Epithelial cell of proximal tubule (primary cell): ENCODE results near the gene TNFRSF18. TPM values are rescaled to one million over a fixed set of nuclear protein-coding genes. Genes with fewer than 3 reads are reported as not detected.

Source experiments
- DNase-seq: peaks from one replicate; pipeline ENCODE4 v3.0.0-alpha.2; 2011; ENCODE audit warnings: low read depth
- H3K4me3 ChIP-seq: 2 replicates; pipeline ENCODE4 v1.5.1; 2011; ENCODE audit warnings: low read depth, mild to moderate bottlenecking, low read length
- total RNA-seq: library from RNA; depleted of rRNA; stranded (reverse); fragments of >200 nt; gene quantifications from 2 replicates; pipeline ENCODE4 v1.2.3, GENCODE V29; 2015
- TF ChIP-seq, protein P1 (sequence below): conservative IDR thresholded peaks from 2 replicates; pipeline ENCODE4 v1.5.1; 2012; ENCODE audit warnings: low read depth, mild to moderate bottlenecking, low read length

The TNFRSF18 gene
- total RNA-seq, 1 donor from 2014 or later = 3.1 TPM

DNA sequence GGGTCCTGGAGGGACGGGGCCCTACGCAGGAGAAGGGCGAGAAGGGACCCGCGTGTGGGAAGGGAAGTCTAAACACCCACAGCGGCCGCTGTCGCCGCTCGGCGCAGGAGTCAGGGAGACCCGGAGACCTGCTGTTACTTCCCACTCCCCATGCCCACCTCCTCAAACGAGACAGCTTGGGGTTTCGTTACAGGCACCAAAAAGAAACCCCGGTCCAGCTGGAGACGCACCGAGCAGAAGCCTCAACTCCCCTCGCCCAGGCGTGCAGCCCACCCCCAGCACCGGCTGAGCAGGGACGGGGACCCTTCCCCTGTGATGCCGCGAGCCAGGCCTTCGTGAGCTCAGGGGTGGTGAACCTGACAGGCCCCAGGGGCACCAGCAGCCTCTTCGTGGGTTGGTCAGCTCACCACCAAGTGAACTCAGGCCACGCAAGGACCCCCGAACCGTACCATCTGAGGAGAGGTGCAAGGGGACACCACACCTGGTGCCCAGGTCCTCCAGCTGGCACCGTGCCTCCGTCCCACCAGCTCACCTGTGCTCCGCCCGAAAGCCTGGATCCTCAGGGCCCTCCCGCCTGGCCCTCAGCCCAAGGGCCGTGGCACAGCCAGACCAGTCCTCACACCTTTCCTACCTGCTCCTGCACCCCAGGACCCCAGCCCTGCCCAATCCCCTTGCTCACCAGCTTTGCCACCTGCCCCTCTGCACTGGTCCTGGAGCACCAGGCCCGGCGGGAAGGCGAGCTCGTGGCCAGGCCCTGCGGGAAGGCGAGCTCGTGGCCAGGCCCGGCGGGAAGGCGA is 20.4 kb upstream of the TNFRSF18 start:
- TF ChIP-seq, protein P1, sequence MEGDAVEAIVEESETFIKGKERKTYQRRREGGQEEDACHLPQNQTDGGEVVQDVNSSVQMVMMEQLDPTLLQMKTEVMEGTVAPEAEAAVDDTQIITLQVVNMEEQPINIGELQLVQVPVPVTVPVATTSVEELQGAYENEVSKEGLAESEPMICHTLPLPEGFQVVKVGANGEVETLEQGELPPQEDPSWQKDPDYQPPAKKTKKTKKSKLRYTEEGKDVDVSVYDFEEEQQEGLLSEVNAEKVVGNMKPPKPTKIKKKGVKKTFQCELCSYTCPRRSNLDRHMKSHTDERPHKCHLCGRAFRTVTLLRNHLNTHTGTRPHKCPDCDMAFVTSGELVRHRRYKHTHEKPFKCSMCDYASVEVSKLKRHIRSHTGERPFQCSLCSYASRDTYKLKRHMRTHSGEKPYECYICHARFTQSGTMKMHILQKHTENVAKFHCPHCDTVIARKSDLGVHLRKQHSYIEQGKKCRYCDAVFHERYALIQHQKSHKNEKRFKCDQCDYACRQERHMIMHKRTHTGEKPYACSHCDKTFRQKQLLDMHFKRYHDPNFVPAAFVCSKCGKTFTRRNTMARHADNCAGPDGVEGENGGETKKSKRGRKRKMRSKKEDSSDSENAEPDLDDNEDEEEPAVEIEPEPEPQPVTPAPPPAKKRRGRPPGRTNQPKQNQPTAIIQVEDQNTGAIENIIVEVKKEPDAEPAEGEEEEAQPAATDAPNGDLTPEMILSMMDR = no peak
- no peak overlapping the region for H3K4me3 ChIP-seq
- DNase-seq = no peak

GRCh38 chr1:1225913-1226312 is 19.5 kb upstream of the TNFRSF18 start:
- no peak overlapping the region for H3K4me3 ChIP-seq
- DNase-seq = no peak

GRCh38 chr1:1225238-1225845 is 18.9 kb upstream of the TNFRSF18 start:
- no peak overlapping the region for H3K4me3 ChIP-seq
- TF ChIP-seq, protein P1 = no peak
- no peak for DNase-seq

More at GRCh38 chr1:1225913-1226312, 19.5 kb upstream of the TNFRSF18 start:
- TF ChIP-seq, protein P1 = no peak

- TF ChIP-seq, protein P1 = no peak
- no peak for DNase-seq
Observed at GRCh38 chr1:1223891-1224290, 17.5 kb upstream of the TNFRSF18 start.

DNA sequence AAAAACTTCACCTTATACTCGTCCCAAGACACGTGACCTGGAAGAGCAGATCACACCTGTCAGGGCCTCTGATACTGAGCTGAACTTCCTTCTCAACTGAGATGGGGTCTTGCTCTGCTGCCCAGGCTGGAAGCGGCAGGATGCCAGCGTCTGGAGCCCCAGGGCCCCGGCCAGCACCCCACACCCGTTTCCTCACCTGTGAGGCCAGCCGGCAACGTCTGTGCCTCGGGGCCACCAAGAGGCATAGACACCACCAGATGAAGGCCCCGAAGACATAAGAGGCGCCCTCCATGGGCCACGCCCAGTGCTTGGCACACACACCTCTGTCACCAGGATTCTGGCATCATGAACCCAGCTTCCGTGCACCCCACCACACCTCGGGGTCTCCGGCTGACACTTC is 16.9 kb upstream of the TNFRSF18 start:
- H3K4me3 ChIP-seq = no peak overlapping the region
- TF ChIP-seq, protein P1 = no peak
- DNase-seq = no peak

More at GRCh38 chr1:1223891-1224290, 17.5 kb upstream of the TNFRSF18 start:
- no peak overlapping the region for H3K4me3 ChIP-seq

DNA sequence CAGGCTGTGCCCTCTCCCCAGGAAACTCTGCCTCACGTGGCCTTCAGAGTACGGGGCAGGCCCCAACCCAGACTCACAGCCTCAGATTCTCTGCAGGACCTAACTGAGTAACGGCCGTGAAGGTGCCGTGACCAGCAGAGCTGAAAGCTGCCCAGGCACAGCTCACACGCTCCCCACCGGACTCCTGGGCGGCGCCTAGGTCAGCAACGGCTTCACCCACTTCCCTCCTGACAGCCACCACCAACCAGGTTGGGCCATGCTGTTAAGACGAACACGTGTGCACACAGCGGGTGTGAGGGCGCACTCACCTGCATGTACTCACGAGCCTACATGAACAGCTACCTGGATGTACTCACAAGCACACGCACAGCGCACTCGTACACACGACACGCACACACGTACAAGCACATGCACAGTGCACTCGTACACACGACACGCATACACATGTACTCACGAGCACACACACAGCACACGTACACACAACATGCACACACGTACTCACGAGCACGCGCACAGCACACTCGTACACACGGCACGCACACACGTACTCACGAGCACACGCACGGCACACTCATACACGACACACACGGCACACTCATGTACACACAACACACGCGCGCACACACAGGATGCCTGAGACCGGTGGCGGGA is 16.3 kb upstream of the TNFRSF18 start:
- TF ChIP-seq, protein P1 = no peak
- DNase-seq = no peak

More for the DNA sequence above, 16.3 kb upstream of the TNFRSF18 start:
- H3K4me3 ChIP-seq = no peak overlapping the region
